ENCODE data around the gene ITLN2. TPM values are rescaled to one million over a fixed set of nuclear protein-coding genes. Genes with fewer than 3 reads are reported as not detected.
"Not testable (repeated sequence)": the region's sequence is repeated elsewhere in the genome, so short reads cannot be mapped to it uniquely, and the experiment has no call there.

The ITLN2 gene
- total RNA-seq, 1 donor, result not detected

DNA sequence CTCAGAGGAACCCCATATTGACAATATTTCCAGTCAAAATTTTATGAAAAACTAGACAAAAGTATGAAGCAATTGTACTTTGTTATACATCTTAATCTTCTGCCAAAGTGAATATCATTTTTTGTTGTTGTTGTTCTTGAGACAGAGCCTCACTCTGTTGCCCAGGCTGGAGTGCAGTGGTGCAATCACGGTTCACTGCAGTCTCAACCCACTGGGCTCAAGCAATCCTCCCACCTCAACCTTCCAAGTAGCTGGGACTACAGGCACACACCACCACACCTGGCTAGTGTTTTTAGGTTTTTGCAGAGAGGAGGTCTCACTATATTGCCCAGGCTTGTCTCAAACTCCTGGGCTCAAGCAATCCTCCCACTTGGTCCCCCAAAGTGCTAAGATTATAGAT is 52.4 kb downstream of the ITLN2 start:
- H3K9me3 ChIP-seq (ENCODE audit: low read depth, low read length); H3K4me3 ChIP-seq (ENCODE audit: low read length); H3K4me1 ChIP-seq (ENCODE audit: insufficient read depth, low read length); H3K27me3 ChIP-seq (ENCODE audit: insufficient read depth, low read length): not testable (repeated sequence)

GRCh38 chr1:160901768-160902167 is 52.8 kb downstream of the ITLN2 start:
- Histone ChIP-seq H3K4me3 (ENCODE audit: low read length) (no peak overlapping the region), H3K4me1 (ENCODE audit: insufficient read depth, low read length) (no peaks in the 10 kb centered on the region), H3K9me3 (ENCODE audit: low read depth, low read length) (no peaks in the 10 kb centered on the region), H3K27me3 (ENCODE audit: insufficient read depth, low read length) (no peaks in the 10 kb centered on the region)

- not testable (repeated sequence) for H3K4me3 ChIP-seq (ENCODE audit: low read length); H3K9me3 ChIP-seq (ENCODE audit: low read depth, low read length); H3K27me3 ChIP-seq (ENCODE audit: insufficient read depth, low read length); H3K4me1 ChIP-seq (ENCODE audit: insufficient read depth, low read length)
Measured at GRCh38 chr1:160900683-160901082, 53.9 kb downstream of the ITLN2 start.

Other genes starting within 250 kb of the ITLN2 start
- 996 TPM for gene CD48, start 243.0 kb downstream of the ITLN2 start, total RNA-seq
- 12.9 TPM for gene SLAMF7, start 215.6 kb downstream of the ITLN2 start, total RNA-seq
- 93.1 TPM for gene LY9, start 158.6 kb downstream of the ITLN2 start, total RNA-seq
- gene CD244, start 91.9 kb downstream of the ITLN2 start, total RNA-seq, result 15.5 TPM
- 0.42 TPM for gene ITLN1, start 69.6 kb downstream of the ITLN2 start, total RNA-seq
- 37.7 TPM for gene F11R, start 66.3 kb upstream of the ITLN2 start, total RNA-seq
- gene TSTD1, start 84.2 kb upstream of the ITLN2 start, total RNA-seq, result 37.0 TPM
- 86.8 TPM for gene USF1, start 91.2 kb upstream of the ITLN2 start, total RNA-seq
- 60.3 TPM for gene ARHGAP30, start 115.1 kb upstream of the ITLN2 start, total RNA-seq
- 1.4 TPM for gene NECTIN4, start 134.7 kb upstream of the ITLN2 start, total RNA-seq
- not detected for gene KLHDC9, start 143.6 kb upstream of the ITLN2 start, total RNA-seq
- gene PFDN2, start 163.2 kb upstream of the ITLN2 start, total RNA-seq, result 20.0 TPM
- gene NIT1, start 163.3 kb upstream of the ITLN2 start, total RNA-seq, result 9.0 TPM
- 27.2 TPM for gene DEDD, start 177.9 kb upstream of the ITLN2 start, total RNA-seq
- gene UFC1, start 199.2 kb upstream of the ITLN2 start, total RNA-seq, result 118 TPM
- gene USP21, start 204.7 kb upstream of the ITLN2 start, total RNA-seq, result 11.1 TPM
- gene PPOX, start 211.6 kb upstream of the ITLN2 start, total RNA-seq, result 5.1 TPM
- gene B4GALT3, start 222.7 kb upstream of the ITLN2 start, total RNA-seq, result 18.7 TPM
- gene ADAMTS4, start 244.2 kb upstream of the ITLN2 start, total RNA-seq, result 0.21 TPM
- gene NDUFS2, start 247.6 kb upstream of the ITLN2 start, total RNA-seq, result 38.0 TPM

Data from mononuclear cell (primary cell).